ENCODE results near the gene COCH.
"Not testable (repeated sequence)": the region's sequence is repeated elsewhere in the genome, so short reads cannot be mapped to it uniquely, and the experiment has no call there.

COCH gene

DNA sequence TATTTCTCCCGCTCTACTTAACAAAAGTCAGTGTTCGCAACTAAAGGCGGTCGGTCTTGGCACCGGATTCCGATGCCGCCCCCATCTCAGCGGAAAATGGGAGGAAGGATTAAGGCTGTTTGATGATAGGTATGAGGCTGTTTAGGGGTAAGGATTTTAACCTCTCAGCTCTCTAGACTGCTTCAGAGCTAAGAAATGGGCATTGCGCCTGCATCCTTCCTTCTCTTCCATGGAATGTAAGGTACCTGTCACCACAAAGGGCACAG, 1.4 kb downstream of the COCH start:
- no peak for DNase-seq (ENCODE audit: low read depth)

DNA sequence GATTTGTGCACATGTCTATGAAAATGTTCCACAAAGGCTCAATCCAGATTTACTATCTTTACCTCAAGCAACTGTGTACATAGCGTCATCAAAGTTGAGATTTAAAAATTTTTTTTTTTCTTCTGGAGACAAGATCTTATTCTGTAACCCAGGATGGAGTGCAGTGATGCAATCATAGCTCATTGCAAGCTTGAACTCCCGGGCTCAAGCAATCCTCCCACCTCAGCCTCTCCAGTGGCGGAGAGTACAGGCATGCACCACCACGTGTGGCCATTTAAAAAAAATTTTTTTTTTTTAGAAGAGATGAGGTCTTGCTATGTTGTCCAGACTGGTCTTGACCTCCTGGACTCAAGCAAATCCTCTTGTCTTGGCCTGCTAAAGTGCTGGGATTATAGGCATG, 2.3 kb downstream of the COCH start:
- no peak for DNase-seq (ENCODE audit: low read depth)

DNA sequence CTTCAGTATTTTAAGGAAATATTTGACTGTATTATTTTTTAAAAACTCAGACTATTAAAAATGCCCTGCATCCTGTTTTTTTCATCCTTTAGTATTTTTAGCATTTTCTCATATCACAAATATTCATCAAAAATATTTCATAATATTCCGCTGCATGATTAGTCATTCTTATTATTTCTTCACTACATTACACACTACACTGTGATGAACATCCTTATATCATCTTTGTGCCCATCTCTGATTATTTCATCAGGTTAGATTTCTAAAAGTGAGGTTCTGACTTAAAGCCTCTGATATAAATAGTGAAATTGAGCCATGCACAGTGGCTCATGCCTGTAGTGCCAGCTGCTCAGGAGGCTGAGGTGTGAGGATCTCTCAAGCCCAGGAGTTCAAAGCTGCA, 8.1 kb downstream of the COCH start:
- no peak for DNase-seq (ENCODE audit: low read depth)

DNA sequence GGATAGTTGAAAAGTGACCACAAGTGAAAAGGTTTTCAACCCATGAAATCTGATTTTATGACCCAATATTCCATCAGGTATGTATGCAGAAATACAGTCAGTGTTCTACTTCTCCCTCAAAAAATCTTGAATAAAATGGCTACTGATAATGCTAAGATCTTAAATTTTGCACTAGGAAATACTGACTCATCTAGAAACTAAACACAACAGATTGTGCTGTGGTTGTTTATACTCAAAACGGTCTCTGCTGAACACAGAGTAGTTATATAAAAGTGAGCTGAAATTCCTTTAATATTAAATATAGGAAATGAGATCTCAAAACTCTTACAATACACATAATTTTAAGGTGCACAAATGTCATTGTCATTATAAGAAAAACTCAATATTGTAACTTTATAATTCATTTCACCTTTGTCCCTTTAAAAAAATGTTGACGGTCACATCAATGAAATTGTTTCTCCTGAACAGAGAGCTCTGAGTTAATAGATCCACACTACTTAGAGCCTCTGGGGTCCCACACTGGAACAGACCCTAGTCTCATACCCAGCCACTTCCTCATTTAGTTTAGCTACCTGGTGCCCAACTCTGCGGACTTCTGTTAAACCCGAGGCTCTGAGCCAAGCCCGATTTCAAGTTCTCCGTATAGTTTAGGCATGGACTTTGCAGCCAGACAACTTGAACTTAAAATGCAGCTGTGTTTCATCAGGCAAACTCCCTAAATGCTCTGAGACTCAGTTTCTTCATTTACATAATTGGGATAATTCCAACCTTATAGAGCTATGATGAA, 9.3 kb downstream of the COCH start:
- no peak for DNase-seq (ENCODE audit: low read depth)

DNA sequence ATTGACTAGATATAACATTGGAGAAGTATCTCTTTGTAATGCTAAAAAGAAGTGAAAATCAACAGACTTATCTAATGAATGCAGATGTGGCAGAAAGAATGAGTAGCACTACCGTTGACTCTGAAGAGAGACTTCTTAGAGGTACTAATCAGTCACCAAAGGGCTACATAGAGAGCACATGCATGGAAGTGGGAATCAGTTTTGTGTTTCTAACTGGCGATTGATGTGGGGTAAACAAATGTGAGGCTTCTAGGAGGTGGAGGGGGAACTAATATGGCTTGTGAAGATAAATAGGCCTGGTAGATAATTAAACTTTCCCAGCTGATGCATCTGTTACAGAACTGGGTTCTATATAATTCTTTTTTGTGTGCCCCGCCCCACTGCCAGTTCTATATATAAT, 10.5 kb downstream of the COCH start:
- DNase-seq (ENCODE audit: low read depth), result no peak

DNA sequence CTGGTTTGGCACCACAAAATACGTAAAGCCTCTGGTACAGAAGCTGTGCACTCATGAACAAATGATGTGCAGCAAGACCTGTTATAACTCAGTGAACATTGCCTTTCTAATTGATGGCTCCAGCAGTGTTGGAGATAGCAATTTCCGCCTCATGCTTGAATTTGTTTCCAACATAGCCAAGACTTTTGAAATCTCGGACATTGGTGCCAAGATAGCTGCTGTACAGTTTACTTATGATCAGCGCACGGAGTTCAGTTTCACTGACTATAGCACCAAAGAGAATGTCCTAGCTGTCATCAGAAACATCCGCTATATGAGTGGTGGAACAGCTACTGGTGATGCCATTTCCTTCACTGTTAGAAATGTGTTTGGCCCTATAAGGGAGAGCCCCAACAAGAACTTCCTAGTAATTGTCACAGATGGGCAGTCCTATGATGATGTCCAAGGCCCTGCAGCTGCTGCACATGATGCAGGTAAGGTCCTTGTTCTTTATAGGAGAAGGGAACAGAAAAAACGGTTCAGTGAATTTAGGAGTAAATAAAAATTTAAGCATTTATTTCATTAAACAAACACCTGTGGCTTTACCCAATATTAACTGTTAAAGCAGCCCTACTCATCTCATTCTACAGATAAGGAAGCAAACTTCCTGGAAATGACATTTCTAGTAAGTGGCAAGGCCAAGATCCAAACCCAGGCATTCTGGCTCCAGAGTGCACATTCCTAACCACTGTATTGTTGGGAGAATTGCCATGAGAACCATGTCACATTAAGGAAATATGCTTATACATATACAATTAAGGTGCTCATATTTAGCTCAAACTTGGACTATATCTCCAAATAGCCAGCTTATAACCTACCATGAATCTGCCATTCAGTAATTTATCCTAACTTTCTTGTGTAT, 11.7 kb downstream of the COCH start:
- no peak for DNase-seq (ENCODE audit: low read depth)

DNA sequence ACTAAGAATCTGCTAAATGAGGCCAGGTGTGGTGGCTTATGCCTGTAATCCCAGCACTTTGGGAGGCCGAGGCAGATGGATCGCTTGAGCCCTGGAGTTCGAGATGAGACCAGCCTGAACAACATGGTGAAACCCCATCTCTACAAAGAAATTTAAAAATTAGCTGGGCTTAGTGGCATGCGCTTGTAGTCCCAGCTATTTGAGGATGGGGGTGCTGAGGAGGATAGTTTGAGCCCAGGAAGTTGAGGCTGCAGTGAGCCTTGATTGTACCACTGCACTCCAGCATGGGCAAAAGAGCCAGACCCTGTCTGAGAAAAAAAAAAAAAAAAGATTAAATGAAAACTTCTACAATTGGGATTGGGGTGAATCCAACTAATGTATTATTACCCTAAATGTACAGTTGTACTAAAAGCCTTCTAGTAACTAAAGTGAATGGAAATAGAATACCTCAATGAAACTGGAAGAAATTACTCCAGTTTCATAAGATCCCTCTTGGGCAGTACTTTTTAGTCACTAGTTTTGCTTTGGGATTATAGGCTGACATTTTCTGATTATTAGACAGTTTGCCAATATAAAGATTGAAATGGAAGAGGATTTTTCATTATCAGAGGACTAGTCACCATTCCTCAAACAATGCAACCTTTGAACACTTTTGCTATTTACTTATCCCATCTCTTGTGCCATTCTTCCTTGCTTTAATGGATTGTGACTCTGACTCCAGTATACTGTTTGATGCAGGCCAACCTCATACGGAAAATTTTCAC, 14.3 kb downstream of the COCH start:
- no peak for DNase-seq (ENCODE audit: low read depth)

DNA sequence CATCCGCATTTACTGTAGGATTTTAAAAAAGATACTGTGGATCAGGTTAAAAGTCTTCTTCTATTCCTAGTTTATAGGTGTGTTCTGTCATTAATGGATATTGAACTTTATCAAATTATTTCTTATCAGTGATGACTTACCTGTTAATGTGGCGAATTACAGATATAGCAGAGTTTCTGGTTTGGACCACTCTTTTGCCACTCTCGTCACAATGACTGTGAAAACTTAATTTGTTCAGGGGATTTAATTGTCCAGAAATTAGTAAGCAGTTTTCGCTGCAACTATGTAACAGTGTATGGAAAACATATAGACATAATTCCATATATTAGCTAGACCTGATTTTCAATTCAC, 14.9 kb downstream of the COCH start:
- DNase-seq (ENCODE audit: low read depth), result no peak

DNA sequence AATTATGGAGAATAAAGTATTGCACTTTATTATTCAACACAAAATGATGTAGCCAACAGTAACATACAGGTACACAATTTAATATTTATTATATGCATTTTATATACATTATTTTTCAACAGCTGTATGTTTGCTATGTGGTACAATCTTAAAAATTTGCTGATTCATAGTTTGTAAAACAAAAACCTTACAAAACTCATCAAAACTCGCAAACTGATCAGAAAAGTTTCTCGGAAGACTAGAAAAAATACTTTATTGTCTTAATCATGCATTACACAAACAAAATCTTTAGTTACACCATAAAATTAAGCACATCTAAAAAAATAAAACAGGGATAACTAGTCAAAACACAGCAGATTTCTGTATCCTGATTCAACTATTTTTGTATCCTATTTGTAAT, 19.5 kb downstream of the COCH start:
- DNase-seq (ENCODE audit: low read depth), result no peak

DNA sequence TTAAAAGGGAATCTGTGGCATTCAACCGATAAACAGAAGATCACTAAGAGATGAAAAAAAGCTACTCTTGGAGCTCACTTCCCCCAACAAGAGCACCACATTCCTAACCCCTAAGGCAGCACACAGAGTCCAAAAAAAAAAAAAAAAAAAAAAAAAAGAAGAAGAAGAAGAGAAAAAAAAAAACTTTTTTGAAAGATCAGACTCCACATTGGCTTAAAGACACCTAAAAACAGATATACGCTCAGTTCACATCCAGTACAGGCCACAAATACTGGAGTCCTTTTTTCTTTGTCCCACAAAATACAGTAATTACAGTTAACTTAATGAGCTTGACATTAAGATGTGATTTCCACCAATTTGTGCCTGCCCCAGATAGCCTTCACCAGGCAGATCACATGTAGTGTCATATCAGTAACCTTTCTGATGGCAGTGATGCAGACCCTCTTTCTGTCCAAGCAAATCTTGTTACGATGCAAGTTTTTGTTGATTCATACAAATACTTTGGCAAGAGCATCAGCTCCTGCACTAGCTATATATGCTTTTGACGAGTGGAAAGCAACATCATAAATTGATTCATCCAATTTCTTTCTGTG, 20.7 kb downstream of the COCH start:
- no peak for DNase-seq (ENCODE audit: low read depth)

DNA sequence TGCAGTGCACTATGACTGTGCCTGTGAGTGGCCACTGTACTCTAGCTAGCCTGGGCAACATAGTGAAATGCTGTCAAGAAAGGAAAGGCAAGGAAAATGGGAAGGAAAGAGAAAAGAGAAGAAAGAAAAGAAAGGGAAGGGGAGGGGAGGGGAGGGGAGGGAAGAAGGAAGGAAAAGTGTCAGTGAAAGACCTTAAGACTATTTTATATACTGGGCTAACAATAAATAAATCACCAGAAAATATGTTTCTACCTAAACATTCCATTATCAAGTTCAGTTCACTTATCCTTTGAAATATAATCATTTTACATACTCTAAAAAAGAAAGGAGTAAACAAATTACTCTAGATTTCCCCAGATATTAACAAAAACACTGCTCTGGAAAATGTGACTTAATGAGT, 22.1 kb downstream of the COCH start:
- DNase-seq (ENCODE audit: low read depth), result no peak

DNA sequence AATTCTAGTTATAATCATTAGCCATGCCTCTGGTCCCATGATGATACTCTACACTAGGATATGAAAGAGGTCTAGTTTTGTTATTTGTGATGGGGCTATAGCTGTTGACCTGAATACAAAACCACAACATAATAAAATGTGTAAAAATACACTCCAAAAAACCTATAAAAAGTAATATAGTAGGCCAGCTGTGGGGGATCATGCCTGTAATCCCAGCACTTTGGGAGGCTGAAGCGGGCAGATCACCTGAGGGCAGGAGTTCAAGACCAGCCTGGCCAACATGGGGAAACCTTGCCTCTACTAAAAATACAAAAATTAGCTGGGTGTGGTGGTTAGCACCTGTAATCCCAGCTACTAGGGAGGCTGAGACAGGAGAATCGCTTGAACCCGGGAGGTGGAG, 22.8 kb downstream of the COCH start:
- DNase-seq (ENCODE audit: low read depth), result not testable (repeated sequence)

DNA sequence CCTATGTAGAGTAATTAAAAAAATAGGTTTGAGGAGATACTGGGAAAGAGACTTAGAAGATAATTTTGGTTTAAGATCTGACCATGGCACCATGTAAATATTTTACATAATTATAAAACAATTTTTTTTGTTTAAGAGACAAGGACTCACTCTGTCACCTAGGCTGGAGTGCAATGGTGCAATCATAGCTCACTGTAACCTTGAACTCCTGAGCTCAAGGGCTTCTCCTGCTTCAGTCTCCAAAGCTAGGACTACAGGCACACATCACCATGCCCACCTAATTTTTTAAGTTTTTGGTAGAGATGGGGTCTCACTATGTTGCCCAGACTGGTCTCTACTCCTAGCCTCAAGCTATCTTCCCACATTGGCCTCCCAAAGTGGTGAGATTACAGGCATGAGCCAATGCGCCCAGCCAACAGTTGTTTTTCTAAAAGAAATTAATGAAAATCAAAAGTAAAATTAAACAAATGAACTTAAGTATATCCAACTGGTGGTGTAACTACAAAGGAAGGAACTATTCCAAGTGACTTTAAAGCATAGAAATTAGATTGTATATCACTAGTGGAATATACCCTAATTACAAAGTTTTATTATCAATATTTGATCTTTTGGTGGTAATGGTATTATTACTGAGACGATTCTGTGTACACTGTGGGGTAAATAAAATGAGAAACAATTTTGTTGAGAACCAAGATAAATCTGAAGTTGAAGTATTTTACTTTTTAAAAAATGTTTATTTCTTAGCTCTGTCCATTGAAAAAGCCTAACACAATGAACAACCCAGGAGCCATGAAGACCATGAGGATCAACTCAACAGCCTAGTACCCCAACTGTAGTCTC, 29.1 kb downstream of the COCH start:
- DNase-seq (ENCODE audit: low read depth), result no peak

DNA sequence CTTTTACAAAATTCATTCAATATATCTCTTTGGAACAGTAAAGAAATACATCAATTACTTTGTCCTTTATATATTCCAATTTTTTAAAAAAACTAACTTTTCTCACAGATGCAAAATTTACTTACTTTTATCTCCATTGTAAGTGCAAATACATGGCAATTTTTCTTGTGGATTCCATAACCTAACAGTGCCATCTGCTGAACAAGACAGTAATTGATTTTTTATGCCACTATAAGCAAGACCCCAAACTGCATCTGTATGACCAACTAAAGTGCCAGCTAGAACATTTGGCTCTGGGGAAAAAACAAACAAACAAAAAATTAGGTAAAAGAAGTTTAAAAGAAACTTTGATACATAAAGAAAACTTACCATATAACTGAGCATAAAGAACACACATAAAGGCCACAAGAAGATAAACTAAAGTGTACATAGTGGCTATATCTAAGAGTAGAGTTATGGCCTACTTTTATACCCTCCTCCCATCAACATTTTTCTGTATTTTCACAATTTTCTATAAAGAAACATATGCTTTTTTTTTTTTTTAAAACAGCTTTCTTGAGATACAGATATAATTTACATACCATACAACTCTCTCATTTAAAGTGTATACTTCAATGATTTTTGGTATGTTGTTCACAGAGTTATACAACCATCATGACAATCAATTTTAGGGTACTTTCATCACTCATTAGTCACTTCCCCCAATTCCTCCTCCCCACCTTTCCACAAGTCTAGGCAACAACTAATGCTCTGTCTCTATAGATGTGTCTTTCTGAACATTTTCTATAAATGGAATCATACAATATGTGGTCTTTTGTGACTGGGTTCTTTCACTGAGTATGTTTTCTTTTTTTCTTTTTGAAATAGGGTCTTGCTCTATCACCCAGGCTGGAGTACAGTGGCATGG, 32.6 kb downstream of the COCH start:
- DNase-seq (ENCODE audit: low read depth), result no peak

DNA sequence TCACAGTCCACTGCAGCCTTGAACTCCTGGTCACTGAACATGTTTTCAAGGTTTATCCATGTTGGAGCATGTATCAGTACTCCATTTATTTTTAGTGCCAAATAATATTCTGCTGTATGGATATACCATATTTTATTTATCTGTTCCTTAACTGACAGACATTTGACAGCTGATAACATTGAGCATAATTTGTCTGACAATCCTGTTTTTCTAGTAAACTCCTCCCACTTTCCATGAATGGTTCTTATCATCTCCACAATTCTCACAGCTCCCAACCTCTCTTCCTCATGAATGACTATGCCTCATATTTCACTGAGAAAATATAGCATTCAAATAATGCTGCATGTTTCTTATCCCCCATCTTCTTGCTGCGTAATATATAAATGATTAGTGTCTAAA, 33.3 kb downstream of the COCH start:
- DNase-seq (ENCODE audit: low read depth), result no peak

DNA sequence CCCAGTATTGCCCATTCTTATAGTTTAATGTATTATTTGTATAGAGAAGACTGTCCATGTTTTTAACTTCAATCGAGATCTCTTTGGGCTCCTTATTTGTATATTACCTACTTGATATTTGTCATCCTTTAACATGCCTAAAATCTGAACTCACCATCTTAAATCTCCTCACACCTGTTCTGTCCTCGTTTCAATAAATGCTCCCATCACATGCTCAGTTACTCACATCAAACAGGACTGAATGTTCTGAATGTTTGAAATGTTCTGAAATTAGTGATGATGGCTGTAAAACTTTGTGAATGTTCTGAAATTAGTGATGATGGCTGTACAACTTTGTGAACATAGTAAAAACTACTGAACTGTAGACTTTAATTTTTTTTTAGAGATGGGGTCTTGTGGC, 34.5 kb downstream of the COCH start:
- DNase-seq (ENCODE audit: low read depth), result no peak

DNA sequence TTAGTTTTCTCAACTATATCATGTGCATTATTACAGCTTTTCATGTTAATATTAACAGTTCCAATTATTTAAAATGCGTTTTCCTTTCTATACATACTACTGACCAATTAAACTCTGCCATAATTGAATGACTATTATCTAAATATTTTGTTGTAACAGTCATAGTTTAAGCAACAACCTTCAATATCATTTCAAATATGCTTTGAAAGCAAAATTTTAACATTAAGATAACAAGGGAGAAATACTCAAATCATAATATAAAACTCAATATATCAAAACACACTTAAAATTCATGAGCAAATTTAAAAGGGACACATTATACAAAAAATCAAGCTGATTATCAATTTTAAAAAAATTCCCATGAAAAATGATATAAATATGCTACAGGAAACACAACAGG, 40.5 kb downstream of the COCH start:
- no peak for DNase-seq (ENCODE audit: low read depth)

DNA sequence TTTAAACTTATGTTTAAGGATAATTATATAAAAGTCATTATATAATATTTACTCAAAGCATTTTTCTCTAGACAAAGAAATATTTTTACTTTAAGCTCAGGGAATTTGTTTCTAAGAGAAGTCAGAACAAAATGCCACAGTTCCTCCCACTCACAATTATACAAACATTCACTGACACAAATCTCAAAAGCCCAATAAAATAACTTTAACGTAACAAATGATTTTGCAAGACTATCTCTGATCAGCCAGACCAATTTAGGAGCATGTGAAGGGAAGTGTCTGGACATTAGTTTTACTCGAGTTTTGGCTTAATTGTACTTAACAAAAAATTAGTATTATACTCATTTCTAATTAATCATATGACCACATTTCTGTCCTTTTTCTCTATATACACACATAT, 41.2 kb downstream of the COCH start:
- DNase-seq (ENCODE audit: low read depth), result peak; percentile 3

DNA sequence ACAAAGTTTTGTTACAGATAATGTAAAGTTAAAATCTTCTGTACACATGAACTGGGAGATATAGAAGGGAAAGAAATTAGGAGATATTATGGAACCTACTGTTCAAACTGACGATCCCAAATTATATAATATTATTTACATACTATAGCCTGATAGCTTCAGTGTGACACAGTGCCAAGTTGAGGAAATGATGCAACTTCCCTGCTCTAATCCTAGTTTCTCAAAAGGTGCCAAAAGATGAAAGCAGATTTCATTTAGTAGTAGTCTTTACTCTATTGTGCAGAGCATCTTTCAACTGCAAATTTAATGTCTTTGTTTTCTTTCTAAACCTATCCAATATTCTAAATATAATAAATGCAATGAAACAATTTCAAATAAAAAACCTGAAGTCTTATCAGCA, 46.9 kb downstream of the COCH start:
- no peak for DNase-seq (ENCODE audit: low read depth)

DNA sequence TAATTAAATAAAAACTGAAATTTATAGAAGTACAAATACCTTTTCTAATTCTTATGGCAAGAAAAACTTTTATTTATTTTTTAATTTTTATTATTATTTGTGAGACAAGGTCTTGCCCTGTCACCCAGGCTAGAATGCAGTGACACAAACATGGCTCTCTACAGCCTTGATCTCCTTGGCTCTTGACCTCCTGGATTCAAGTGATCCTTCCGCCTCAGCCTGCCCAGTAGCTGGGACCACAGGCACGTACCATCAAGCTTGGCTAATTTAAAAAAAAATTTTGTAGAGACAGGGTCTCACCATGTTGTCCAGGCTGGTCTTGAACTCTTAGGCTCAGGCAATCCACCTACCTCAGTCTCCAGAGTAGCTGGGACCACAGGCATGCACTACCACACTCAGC, 47.4 kb downstream of the COCH start:
- DNase-seq (ENCODE audit: low read depth), result no peak

DNA sequence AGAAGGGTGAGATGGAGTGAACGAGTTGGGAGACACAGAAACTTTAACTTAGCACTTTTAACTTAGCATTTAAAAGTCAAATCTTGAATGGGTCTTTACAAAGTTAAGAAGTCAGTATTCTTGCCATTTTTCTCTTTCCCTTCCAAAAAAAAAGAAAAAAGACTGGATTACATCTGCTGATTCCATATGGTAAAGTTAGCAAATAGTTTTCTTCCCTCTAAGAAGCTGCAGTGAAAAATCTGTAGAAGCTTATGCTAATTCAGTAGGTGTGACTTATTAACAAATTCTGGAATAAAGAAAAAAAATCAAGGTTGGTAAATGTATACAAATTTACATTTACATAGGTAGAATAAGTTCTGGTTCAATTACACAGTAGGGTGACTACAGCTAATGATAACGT, 50.9 kb downstream of the COCH start:
- no peak for DNase-seq (ENCODE audit: low read depth)

All from stromal cell of bone marrow (primary cell).